ENCODE data around the gene CYP4V2.
A peak's percentile ranks its signal among the peaks of the same experiment; 100 is the strongest.

The CYP4V2 gene

GRCh38 chr4:186189656-186190055, 1.7 kb upstream of the CYP4V2 start:
- DNase-seq: no peak

- peak; percentile 50 for DNase-seq
Measured at GRCh38 chr4:186190581-186191199, 677 bp upstream of the CYP4V2 start.

- peak; percentile 48 for DNase-seq
Measured at GRCh38 chr4:186192066-186192612, 772 bp downstream of the CYP4V2 start.

GRCh38 chr4:186193851-186194250, 2.5 kb downstream of the CYP4V2 start:
- no peak for DNase-seq

GRCh38 chr4:186196063-186196462, 4.7 kb downstream of the CYP4V2 start:
- DNase-seq: no peak

- DNase-seq: no peak
Measured at GRCh38 chr4:186200516-186200915, 9.1 kb downstream of the CYP4V2 start.

DNA sequence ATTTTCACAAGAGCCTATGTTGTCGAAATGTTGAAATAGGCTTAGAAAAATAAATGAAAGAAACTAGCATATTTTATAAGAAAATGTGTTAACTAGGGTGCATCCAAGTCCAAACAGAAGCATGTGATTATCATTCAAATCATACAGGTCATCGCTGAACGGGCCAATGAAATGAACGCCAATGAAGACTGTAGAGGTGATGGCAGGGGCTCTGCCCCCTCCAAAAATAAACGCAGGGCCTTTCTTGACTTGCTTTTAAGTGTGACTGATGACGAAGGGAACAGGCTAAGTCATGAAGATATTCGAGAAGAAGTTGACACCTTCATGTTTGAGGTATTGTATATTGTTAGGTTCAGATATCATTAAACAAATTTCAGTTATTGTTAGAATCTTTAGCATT, 9.6 kb downstream of the CYP4V2 start:
- no peak for DNase-seq

GRCh38 chr4:186201535-186202230, 10.3 kb downstream of the CYP4V2 start:
- peak; percentile 62 for DNase-seq

DNA sequence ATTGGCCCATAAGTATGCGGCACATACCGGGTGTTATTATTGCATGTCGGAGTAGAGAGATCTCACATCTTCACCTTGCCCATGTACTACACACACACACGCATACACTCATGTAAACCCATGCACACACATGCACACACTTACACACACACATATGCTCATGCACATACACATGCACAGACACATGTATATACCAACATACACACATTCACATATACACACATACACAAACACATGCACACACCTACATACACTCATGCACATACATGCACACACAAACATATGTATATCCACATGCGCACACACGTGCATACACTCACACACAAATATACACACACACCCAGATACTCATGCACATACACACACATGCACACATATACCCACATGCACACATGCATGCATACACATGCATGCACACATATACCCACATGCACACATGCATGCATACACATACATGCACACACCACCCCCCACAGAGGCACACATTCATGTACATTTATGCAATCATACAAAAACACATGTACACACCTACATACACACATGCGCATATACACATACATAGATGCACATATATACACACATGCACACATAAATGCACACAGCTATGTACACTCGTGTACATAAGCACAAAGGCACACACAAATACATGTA, 11.2 kb downstream of the CYP4V2 start:
- DNase-seq: no peak

GRCh38 chr4:186203406-186203805, 12.0 kb downstream of the CYP4V2 start:
- DNase-seq: no peak

DNA sequence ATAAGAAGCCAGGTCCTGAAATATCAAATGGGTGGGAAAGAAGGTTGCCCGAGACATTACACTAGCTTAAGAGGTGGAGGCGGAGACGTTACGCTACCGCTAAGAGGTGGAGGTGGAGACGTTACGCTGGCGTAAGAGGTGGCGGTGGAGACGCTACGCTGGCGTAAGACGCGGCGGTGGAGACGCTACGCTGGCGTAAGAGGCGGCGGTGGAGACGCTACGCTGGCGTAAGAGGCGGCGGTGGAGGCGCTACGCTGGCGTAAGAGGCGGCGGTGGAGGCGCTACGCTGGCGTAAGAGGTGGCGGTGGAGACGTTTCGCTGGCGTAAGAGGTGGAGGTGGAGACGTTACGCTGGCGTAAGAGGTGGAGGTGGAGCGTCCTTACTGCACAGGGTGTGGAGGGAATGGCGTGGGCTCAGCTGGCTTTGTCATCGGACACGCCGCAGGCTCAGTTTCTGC, 12.8 kb downstream of the CYP4V2 start:
- DNase-seq: peak; percentile 92

GRCh38 chr4:186204686-186205085, 13.3 kb downstream of the CYP4V2 start:
- no peak for DNase-seq

DNA sequence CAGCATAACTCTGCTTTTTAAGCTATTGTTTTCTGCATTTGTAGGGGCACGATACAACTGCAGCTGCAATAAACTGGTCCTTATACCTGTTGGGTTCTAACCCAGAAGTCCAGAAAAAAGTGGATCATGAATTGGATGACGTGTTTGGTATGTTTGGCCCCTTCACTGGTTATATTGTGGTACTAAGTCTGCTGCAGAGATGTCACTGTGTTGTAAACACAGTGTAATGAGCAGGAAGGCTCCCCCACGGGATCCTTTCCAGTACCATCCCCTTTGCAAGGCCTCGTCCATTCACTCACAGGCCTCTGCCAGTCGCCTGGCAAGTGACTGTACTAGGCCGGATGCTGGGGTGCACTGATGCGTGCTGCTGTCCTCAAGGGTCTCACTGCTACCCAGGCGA, 13.8 kb downstream of the CYP4V2 start:
- no peak for DNase-seq

- DNase-seq: no peak
Measured at GRCh38 chr4:186216465-186217024, 25.2 kb downstream of the CYP4V2 start.

GRCh38 chr4:186217733-186218293, 26.4 kb downstream of the CYP4V2 start:
- DNase-seq: no peak

- no peak for DNase-seq
Measured at GRCh38 chr4:186221624-186222023, 30.3 kb downstream of the CYP4V2 start.

DNA sequence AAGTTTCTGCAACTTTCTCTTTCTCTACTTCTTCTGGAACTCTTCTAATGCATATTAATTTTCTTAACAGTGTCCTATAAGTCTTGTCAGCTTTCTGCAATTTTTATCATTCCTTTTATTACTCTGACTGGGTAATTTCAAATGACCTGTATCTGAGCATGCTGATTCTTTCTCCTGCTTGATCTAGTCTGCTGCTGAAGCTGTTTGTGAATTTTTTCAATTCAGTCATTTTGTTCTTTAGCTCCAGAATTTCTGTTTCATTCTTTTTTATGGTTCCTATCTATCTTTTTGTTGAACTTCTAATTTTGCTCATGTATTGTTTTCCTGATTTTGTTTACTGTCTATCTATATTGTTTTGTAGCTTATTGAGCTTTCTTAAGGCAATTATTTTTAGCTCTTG, 34.5 kb downstream of the CYP4V2 start:
- DNase-seq: no peak

DNA sequence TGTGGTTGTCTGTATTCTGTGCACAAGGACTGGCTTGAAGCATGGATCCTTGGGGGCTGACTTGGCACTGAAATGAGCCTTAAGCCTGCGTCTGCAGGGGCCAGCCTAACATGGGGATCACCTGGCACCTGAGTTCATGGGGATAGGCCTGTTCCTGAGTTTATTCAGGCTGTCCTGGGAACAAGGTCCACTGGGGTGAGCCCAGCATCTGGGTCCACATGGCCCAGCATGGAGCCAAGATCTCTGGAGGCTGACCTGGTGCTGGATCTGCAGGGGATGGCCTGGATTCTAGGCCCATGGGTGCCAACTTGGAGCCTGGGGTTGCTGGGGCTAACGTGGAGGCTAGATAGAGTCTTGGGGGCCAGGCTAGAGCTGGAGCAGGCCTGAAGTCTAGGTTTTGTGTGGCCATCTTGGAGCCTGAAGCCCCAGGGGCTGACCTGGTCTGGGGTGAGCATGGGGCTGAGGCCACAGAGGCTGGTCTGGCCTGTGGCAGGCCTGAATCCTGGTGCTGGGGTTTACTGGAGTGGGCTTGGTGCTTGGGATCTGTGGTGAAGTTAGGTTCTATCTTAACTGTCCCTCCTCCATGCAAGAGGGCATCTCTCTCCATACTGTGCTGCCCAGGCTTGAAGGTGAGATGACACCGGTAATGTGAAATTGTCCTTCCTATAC, 35.3 kb downstream of the CYP4V2 start:
- no peak for DNase-seq

DNA sequence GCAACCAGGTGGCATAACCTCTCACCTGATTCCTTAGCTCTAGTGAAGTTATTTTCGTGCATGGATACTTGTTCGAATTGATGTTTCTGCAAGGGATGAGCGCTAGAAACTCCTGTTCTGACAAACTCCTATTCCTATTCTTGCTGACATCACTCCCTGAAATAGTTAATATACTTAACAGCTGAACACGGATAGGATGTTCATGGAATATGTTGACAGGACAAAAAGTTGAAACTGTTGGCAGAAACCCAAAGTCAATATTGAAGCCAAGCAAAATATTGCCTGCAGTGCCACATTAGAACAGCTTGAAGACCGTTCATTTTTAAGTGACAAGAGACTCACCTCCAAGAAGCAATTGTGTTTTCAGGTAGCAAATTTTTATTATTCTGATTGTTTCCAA, 35.9 kb downstream of the CYP4V2 start, which contains the start of gene KLKB1:
Gene KLKB1 (plus strand): TSS at position 287 of the 400 bp plus-strand sequence. CDS start 689 bp downstream, outside the sequence.
- DNase-seq: peak; percentile 84

DNA sequence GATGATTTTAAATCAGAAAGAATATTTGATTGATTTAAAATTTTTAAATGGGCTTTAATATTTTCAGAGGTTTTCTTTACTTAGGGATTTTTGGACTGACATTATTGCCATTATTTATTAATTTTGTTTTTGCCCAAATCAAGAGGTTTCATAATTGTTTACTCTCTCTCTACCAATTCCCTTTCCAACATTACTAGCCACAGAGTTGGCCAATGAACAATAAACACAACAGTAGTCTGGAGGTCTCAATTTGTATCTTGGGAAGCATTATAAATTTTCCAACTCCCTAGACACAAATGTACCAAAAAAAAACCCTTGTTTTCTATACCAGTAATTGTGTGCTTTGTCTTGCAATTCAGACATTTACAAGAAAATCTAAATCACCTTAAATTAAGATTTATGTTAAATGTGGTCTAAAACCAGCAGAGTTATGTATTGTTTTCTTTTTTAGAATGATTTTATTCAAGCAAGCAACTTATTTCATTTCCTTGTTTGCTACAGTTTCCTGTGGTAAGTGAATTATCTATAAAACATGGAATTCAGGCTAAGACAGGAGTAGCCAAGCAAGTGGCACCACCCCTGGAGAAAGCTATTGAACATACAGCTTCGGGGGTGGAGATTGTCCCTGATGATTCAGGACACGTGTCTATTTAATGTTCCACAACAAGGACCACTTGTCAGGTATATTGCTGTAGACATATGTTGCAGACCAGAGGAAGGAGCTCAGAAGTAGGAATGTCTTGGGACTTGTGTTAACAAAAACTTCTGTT, 36.6 kb downstream of the CYP4V2 start:
- no peak for DNase-seq

DNA sequence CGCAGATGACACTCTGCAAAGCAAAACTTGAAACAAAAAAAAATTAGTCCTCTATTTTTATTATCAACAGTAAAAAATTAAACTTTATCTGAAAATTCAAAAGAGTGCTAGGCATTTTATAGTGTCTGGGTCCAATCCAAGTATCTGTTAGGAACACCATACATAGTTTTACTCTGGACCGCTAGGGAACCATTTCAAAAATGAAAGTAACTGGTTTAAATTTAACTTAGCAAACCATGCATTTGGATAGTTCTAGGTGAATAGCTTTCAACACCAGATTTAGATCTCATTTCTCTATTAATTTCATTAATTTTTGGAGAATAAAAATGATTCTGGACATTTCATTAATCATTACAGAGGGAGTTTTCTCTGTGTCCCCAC, 37.1 kb downstream of the CYP4V2 start:
- DNase-seq: no peak

GRCh38 chr4:186234367-186234766, 43.0 kb downstream of the CYP4V2 start:
- DNase-seq: no peak

Data from NCI-H345 (cell line).